Ovary (tissue), 3 donors: Measurements from ENCODE around the gene NKX1-1.

Experiments used
- EP300 ChIP-seq: sonication (generic); formaldehyde crosslinking; IDR thresholded peaks from one replicate; pipeline ENCODE4 v1.6.1; 2017; ENCODE audit warnings: antibody characterized with exemption
- POLR2A ChIP-seq: fragments of 450-650 bp; IDR thresholded peaks from one replicate; pipeline ENCODE4 v1.6.1; 2017; ENCODE audit warnings: antibody characterized with exemption, mild to moderate bottlenecking, moderate library complexity
- TF ChIP-seq, protein P1 (sequence below), 3 donors: fragments of 450-650 bp in 2 of 3; fragments of 200-600 bp in 1 of 3; IDR thresholded peaks; one replicate each; pipeline versions ENCODE4 v1.5.1 to v1.8.0; 2016 to 2022; ENCODE audit warnings: antibody characterized with exemption in 3 of 3, mild to moderate bottlenecking in 1 of 3
- donor health status: DM: no; HTN: no; CAD: no.

GRCh38 chr4:1427010-1427409 lies 20.8 kb upstream of the NKX1-1 start:
- TF ChIP-seq, protein P1, sequence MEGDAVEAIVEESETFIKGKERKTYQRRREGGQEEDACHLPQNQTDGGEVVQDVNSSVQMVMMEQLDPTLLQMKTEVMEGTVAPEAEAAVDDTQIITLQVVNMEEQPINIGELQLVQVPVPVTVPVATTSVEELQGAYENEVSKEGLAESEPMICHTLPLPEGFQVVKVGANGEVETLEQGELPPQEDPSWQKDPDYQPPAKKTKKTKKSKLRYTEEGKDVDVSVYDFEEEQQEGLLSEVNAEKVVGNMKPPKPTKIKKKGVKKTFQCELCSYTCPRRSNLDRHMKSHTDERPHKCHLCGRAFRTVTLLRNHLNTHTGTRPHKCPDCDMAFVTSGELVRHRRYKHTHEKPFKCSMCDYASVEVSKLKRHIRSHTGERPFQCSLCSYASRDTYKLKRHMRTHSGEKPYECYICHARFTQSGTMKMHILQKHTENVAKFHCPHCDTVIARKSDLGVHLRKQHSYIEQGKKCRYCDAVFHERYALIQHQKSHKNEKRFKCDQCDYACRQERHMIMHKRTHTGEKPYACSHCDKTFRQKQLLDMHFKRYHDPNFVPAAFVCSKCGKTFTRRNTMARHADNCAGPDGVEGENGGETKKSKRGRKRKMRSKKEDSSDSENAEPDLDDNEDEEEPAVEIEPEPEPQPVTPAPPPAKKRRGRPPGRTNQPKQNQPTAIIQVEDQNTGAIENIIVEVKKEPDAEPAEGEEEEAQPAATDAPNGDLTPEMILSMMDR (IDR thresholded peaks at IDR 0.05): no peak
- TF ChIP-seq POLR2A (no peak), EP300 (no peak)
